Neuronal stem cell (in vitro differentiated cells): ENCODE data around the gene PLEK.
"Not testable (repeated sequence)": the region's sequence is repeated elsewhere in the genome, so short reads cannot be mapped to it uniquely, and the experiment has no call there.

Experiments used
- DNase-seq: peaks from one replicate; pipeline ENCODE4 v3.0.0-alpha.2; 2013; ENCODE audit warnings: low spot score
- H2AFZ ChIP-seq: one replicate; pipeline ENCODE4 v1.6.1; 2013; ENCODE audit warnings: mild to moderate bottlenecking, low read length, inconsistent platforms
- H2AK5ac ChIP-seq: 2 replicates; pipeline ENCODE4 v1.6.1; 2013; ENCODE audit warnings: low read depth, mild to moderate bottlenecking, inconsistent platforms, low read length, moderate library complexity, mixed read lengths
- H2BK120ac ChIP-seq: 2 replicates; pipeline ENCODE4 v1.6.1; 2013; ENCODE audit warnings: low read depth, mild to moderate bottlenecking, inconsistent platforms, low read length, moderate library complexity, mixed read lengths
- H2BK12ac ChIP-seq: one replicate; pipeline ENCODE4 v1.6.1; 2013; ENCODE audit warnings: low read length, inconsistent platforms
- H2BK15ac ChIP-seq: 2 replicates; pipeline ENCODE4 v1.6.1; 2013; ENCODE audit warnings: mild to moderate bottlenecking, low read length, inconsistent platforms, mixed read lengths
- H2BK5ac ChIP-seq: one replicate; pipeline ENCODE4 v1.6.1; 2013; ENCODE audit warnings: inconsistent platforms, mild to moderate bottlenecking, low read length, moderate library complexity
- H3K14ac ChIP-seq: one replicate; pipeline ENCODE4 v1.6.1; 2013; ENCODE audit warnings: low read length, inconsistent platforms
- H3K18ac ChIP-seq: 2 replicates; pipeline ENCODE4 v1.6.1; 2013; ENCODE audit warnings: low read length, inconsistent platforms
- H3K23ac ChIP-seq: 2 replicates; pipeline ENCODE4 v1.6.1; 2013; ENCODE audit warnings: low read depth, mild to moderate bottlenecking, mixed read lengths, low read length, inconsistent platforms; ENCODE audit not compliant: poor library complexity
- H3K27ac ChIP-seq: replicated peaks from 3 replicates; pipeline ENCODE4 v1.5.1; 2013; ENCODE audit warnings: low read length, inconsistent platforms
- H3K27me3 ChIP-seq, 3 experiments: 2 replicates each; pipeline ENCODE4 v1.6.1; 2013; ENCODE audit warnings: low read length in 3 of 3, mild to moderate bottlenecking in 2 of 3, inconsistent platforms in 1 of 3, low read depth in 1 of 3, mixed read lengths in 1 of 3, moderate library complexity in 1 of 3; ENCODE audit not compliant: control insufficient read depth in 3 of 3, insufficient read depth in 3 of 3
- H3K36me3 ChIP-seq, 2 donors: replicated peaks in 1 of 2; 2 replicates each; pipeline ENCODE4 v1.6.1; 2013; ENCODE audit warnings: low read length in 2 of 2; ENCODE audit not compliant: control insufficient read depth in 2 of 2, insufficient read depth in 2 of 2
- H3K4ac ChIP-seq: 2 replicates; pipeline ENCODE4 v1.6.1; 2013; ENCODE audit warnings: inconsistent platforms, mild to moderate bottlenecking, low read length, moderate library complexity
- H3K4me1 ChIP-seq, 2 donors: 1 replicate in 1 of 2; 2 replicates in 1 of 2; pipeline ENCODE4 v1.6.1; 2013; ENCODE audit warnings: low read length in 2 of 2, low read depth in 1 of 2; ENCODE audit not compliant: control insufficient read depth in 2 of 2, insufficient read depth in 1 of 2
- H3K4me2 ChIP-seq: one replicate; pipeline ENCODE4 v1.6.1; 2013; ENCODE audit warnings: mild to moderate bottlenecking, low read length, inconsistent platforms; ENCODE audit not compliant: insufficient read depth, poor library complexity, severe bottlenecking
- H3K4me3 ChIP-seq, 2 donors: 2 replicates each; pipeline ENCODE4 v1.5.1; 2013; ENCODE audit warnings: low read length in 2 of 2, mild to moderate bottlenecking in 2 of 2, inconsistent platforms in 1 of 2, moderate library complexity in 1 of 2
- H3K79me1 ChIP-seq: one replicate; pipeline ENCODE4 v1.6.1; 2013; ENCODE audit warnings: low read depth, mild to moderate bottlenecking, inconsistent platforms, low read length, moderate library complexity
- H3K9ac ChIP-seq: one replicate; pipeline ENCODE4 v1.6.1; 2013; ENCODE audit warnings: mild to moderate bottlenecking, low read depth, low read length, inconsistent platforms; ENCODE audit not compliant: poor library complexity
- H3K9me3 ChIP-seq, 2 donors: replicated peaks in 1 of 2; 2 replicates each; pipeline versions ENCODE3 to v1.6.1; 2013; ENCODE audit warnings: low read length in 2 of 2, mild to moderate bottlenecking in 2 of 2, inconsistent platforms in 1 of 2, low read depth in 1 of 2, mixed read lengths in 1 of 2, moderate library complexity in 1 of 2; ENCODE audit not compliant: control insufficient read depth in 2 of 2, insufficient read depth in 1 of 2
- H4K8ac ChIP-seq: one replicate; pipeline ENCODE4 v1.6.1; 2013; ENCODE audit warnings: low read depth, mild to moderate bottlenecking, inconsistent platforms, low read length, moderate library complexity
- H4K91ac ChIP-seq: one replicate; pipeline ENCODE4 v1.6.1; 2013; ENCODE audit warnings: low read length, low read depth, mild to moderate bottlenecking, inconsistent platforms; ENCODE audit not compliant: poor library complexity
- WGBS, 2 donors: extraction: QIAGEN DNeasy Blood & Tissue Kit; methylation state at CpG; one replicate each; pipeline ENCODE4 v1.1.7; 2013; ENCODE audit warnings: missing lambda C conversion rate in 2 of 2, mixed read lengths in 1 of 2; ENCODE audit not compliant: insufficient read length in 2 of 2, insufficient replicate concordance in 1 of 2; ENCODE audit errors: extremely low coverage in 2 of 2; 5-methylcytosine and 5-hydroxymethylcytosine counted together

PLEK gene

DNA sequence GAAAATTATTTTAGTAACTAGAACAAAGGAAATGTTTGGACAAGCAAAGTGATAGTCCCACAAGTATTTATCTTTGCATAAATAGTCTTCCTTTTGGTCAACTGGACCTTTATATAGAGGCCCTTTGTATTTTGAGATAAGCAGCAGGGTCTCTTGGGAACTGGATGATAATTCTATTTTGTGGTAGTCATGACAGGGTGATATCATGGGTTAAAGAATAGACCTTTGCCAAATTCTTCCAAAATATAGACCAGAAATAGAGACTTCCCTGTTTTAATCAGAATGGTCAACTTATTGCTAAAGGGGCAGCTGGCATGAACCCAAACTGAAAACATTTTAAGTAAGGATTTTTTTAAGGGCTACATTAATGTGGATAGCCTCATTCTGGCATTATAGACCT is 10.5 kb downstream of the PLEK start:
- Histone ChIP-seq H2AFZ (no peak overlapping the region), H2BK15ac (no peak overlapping the region), H3K36me3 (no peaks in the 10 kb centered on the region), H3K9ac (no peak overlapping the region), H3K79me1 (no peaks in the 10 kb centered on the region), H3K23ac (no peak overlapping the region), H3K18ac (no peak overlapping the region), H3K4ac (no peak overlapping the region), H3K14ac (no peak overlapping the region), H3K27ac (no peak overlapping the region), H3K4me3 (no peak overlapping the region), H4K91ac (no peak overlapping the region), H2BK5ac (no peak overlapping the region), H3K4me2 (no peak overlapping the region), H2BK120ac (no peak overlapping the region), H3K4me1 (no peaks in the 10 kb centered on the region), H2AK5ac (no peak overlapping the region), H2BK12ac (no peak overlapping the region), H3K27me3 (peaks cover 0 to 13% (median 0%) of the 10 kb centered on the region in 3 experiments), H4K8ac (no peak overlapping the region), H3K9me3 (no peaks in the 10 kb centered on the region)
- DNase-seq: no peak

DNA sequence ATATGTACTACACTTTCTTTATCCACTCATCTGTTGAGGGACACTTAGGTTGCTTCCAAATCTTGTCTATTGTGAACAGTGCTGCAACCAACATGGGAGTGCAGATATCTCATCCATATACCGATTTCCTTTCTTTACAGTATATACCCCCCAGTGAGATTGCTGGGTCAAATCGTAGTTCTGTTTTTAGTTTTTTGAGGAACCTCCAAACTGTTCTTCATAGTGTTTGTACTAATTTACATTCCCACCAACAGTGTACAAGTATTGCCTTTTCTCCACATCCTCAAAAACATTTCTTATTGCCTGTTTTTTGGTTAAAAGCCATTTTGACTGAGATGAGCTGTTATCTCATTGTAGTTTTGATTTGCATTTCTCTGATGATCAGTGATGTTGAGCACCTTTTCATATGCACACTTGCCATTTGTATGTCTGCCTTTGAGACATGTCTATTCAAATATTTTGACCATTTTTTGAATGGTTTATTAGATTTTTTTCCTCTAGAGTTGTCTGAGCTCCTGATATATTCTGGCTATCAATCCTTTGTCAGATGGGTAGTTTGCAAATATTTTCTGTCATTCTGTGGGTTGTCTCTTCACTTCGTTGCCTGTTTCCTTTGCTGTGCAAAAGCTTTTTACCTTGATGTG is 12.2 kb downstream of the PLEK start:
- no peaks in the 10 kb centered on the region for H3K36me3 ChIP-seq
- H3K23ac ChIP-seq: no peak overlapping the region
- no peak overlapping the region for H2BK5ac ChIP-seq
- no peak overlapping the region for H3K18ac ChIP-seq
- no peak overlapping the region for H2AK5ac ChIP-seq
- WGBS, 2 donors: no CpG with 5 or more reads among the region's 3 CpGs
- no peak overlapping the region for H3K4me3 ChIP-seq
- H2BK12ac ChIP-seq: no peak overlapping the region
- no peak overlapping the region for H3K14ac ChIP-seq
- no peaks in the 10 kb centered on the region for H3K4me1 ChIP-seq
- H4K91ac ChIP-seq: no peak overlapping the region
- H3K4me2 ChIP-seq: no peak overlapping the region
- no peak overlapping the region for H3K9ac ChIP-seq
- DNase-seq: no peak
- H4K8ac ChIP-seq: no peak overlapping the region
- H3K9me3 ChIP-seq: no peaks in the 10 kb centered on the region
- H2BK120ac ChIP-seq: no peak overlapping the region
- peaks cover 0 to 17% (median 0%) of the 10 kb centered on the region in 3 experiments for H3K27me3 ChIP-seq
- no peak overlapping the region for H2BK15ac ChIP-seq
- H3K79me1 ChIP-seq: no peaks in the 10 kb centered on the region
- no peak overlapping the region for H3K4ac ChIP-seq
- no peak overlapping the region for H3K27ac ChIP-seq
- H2AFZ ChIP-seq: no peak overlapping the region

DNA sequence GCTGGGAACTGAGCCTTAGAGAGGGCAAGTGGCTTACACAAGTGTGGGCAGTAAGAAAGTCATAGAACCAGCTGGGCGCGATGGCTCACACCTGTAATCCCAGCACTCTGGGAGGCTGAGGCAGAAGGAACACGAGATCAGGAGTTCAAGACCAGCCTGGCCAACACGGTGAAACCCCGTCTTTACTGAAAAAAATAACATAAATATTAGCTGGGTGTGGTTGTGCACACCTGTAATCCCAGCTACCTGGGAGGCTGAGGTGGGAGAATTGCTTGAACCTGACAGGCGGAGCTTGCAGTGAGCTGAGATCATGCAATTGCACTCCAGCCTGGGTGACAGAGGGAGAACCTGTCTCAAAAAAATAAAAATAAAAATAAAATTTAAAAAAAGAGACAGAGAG is 13.7 kb downstream of the PLEK start:
- H3K4ac ChIP-seq, H3K18ac ChIP-seq, H4K8ac ChIP-seq, H2AFZ ChIP-seq, H2BK15ac ChIP-seq, H3K4me2 ChIP-seq, H3K36me3 ChIP-seq, H3K9ac ChIP-seq, H2BK120ac ChIP-seq, H2BK5ac ChIP-seq, H3K14ac ChIP-seq, H3K4me1 ChIP-seq, DNase-seq, H3K9me3 ChIP-seq, H3K27ac ChIP-seq, H3K4me3 ChIP-seq, H4K91ac ChIP-seq, H3K79me1 ChIP-seq, H2AK5ac ChIP-seq, H2BK12ac ChIP-seq, H3K23ac ChIP-seq: not testable (repeated sequence)
- no CpG with 5 or more reads among the region's 6 CpGs for whole genome bisulfite sequencing, 2 donors
- H3K27me3 ChIP-seq: peaks cover 0 to 20% (median 0%) of the 10 kb centered on the region in 3 experiments

DNA sequence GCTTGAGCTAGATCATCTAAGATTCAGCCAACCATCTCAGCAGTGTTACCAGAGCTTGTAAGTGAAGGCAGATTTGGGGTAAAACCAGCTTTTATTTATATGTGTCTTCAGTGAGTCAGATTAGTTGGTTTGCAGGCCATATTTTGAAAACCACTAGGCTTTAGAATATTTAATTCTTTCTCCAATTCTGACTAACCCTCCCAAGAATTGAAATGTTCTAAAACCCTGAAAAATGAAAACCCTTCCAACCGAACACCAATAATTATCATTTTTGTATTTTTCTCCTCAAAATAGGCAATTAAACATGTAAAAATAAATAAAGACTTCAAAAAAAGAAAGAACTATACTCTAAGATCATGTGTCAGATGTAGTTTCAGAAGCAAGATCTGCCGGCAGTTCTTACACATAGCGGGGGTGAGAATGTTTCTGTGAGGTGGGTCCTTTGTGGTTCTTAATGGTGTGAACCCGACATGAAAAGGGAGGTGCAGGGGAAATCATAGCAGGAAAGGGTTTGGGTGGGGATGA is 14.2 kb downstream of the PLEK start:
- Histone ChIP-seq H2BK5ac (no peak overlapping the region), H3K4me1 (no peaks in the 10 kb centered on the region), H3K23ac (no peak overlapping the region), H3K9me3 (no peaks in the 10 kb centered on the region), H3K4me3 (no peak overlapping the region), H2BK120ac (no peak overlapping the region), H3K14ac (no peak overlapping the region), H2AFZ (no peak overlapping the region), H3K18ac (no peak overlapping the region), H3K27ac (no peak overlapping the region), H2BK15ac (no peak overlapping the region), H3K36me3 (no peaks in the 10 kb centered on the region), H3K9ac (no peak overlapping the region), H3K27me3 (peaks cover 0 to 22% (median 0%) of the 10 kb centered on the region in 3 experiments), H4K8ac (no peak overlapping the region), H3K4me2 (no peak overlapping the region), H4K91ac (no peak overlapping the region), H2BK12ac (no peak overlapping the region), H3K79me1 (no peaks in the 10 kb centered on the region), H3K4ac (no peak overlapping the region), H2AK5ac (no peak overlapping the region)
- WGBS, 2 donors: 100% methylated on average over 1 of the region's 4 CpGs; no CpG with 5 or more reads in 1 of the 2 donors
- DNase-seq: no peak
